ENCODE measurements around the gene NFIA.

The NFIA gene

DNA sequence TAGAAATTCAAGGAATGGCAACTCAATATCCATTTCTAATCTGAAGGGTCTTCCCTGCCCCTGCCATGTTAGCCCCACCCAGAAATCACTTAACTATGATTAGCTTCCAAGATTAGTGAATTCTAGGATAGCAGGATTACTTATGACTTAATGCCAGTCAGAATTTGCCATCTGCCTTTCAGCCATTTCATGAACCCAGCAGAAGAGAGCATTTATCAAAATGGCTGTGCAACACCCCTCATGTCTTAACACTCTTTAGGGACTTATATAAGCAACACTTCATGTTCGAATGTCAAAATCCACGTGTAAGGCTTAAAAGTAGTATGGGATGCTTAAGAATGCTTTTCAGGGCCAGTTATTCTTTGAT, 288.5 kb downstream of the NFIA start:
- DNase-seq (ENCODE audit: low read depth), result no peak

DNA sequence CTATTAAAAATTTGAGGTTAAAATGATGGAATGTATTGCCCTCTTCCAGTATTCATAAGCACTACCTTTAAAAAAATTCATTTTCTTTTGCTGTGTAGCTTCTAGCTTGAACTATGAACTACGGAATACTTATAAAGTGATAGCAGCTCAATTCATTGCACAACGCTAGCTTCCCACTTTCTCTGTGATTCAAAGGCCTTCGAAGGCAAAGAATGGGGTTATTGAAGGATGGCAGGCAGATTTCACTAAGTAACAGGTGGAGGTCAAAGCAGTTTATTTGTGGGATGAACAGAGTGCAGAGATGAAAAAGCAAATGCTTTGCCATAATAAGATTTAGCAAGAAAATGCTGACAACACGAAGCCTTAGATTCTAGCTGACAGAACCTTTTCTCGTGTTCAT, 290.6 kb downstream of the NFIA start:
- DNase-seq (ENCODE audit: low read depth), result no peak

DNA sequence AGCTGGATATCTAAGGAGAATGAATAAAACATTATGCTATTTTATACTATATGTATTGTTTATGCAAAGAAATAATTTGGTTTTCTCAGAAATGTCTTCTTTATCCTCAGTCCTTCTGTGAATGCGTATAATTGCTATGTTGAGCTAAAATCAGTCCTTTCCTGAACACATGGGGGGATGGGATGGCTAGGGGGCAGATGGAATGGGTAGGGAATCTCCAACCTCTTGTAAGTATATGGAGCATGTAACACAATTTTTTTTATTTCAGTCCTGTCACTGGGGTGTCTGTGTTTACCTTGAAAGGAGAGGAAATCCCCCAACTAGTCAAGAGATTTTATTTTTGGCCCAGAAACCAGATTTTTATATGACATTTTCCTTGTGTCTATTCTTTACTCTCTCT, 291.8 kb downstream of the NFIA start:
- DNase-seq (ENCODE audit: low read depth), result no peak

DNA sequence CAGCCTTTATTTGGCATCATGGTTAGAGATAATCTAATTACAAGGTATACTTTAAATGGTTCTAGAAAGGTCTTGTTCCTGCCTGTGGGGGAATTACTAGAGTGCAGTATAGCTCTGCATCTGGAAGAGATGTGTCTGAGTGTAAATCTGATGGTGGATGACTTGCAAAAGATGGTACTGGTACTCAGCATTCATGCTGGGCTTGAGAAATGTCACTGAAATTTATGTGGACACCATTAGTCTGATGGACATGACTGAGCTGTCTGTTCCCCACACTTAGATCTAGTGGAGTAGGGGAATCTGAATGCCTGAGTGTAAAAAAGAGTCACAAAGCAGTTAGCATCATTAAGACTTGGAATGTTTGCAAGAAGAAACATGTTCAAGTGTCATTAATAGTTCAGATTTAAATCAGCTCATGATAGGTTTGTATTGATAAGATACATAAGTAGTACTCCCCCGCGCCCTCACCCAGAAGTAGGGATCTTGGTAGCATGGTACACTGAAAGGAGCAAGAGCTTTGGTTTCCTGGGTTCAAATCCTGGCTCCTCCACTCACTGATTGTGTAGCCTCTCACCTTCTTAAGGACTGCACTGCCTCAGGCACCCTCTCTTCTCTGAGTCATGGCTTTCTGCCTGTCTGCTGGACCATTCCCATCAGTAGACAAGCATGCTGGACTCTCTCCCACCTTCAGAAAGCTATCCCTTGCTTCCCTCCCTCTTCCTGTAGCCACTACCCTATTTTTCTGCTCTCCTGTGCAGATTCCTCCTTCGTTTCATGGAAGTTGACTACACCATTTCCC, 292.9 kb downstream of the NFIA start:
- no peak for DNase-seq (ENCODE audit: low read depth)

DNA sequence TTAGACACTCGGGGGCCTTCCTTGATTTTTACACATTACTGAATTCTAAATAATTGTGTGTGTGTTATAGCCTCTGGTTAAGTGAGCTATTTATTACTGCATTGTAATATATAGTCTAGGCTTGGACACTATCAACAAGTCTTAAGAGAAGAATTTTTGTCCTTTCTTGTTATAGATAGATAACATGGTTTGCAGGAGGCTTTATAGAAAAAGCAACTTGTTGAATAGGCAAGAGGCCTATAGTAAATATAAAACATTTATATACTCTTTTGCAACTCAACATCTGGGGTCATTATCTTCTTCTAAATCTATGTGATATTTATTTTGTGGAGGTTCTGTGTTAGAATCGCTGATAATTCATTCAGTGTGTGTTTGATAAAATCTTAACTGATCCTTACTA, 293.8 kb downstream of the NFIA start:
- DNase-seq (ENCODE audit: low read depth), result no peak

DNA sequence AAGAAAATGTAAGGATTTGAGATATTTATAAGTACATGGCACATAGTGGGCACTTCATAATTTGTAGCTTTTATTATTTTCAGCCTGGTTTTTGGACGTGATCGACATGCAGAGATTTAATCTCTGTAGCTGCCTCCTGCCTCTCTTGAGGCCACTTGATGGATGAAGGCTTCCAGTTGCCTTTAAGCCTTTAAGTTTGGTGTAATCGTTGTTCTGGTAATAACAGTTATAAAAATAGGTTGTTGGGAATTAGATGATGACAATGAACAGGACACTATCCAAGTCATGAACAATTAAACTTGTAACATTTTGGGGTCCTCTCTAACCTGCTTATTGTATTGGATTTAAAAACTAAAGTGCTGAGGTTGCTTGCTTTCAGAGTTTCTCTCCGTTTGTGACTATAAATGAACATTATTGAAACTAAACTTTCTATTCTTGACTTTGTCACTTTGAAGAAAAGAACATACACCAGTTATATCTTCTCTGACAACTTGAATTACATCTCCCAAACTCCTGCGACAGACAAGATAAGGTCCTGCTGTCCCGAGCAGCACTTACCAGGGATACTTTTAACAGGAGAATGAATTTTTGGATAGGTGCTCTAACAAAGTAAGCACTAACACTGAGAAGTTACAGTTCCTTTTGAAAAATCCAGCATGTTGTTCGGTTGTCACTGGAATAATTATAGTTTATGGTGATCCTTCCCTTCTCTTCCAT, 295.0 kb downstream of the NFIA start:
- no peak for DNase-seq (ENCODE audit: low read depth)

DNA sequence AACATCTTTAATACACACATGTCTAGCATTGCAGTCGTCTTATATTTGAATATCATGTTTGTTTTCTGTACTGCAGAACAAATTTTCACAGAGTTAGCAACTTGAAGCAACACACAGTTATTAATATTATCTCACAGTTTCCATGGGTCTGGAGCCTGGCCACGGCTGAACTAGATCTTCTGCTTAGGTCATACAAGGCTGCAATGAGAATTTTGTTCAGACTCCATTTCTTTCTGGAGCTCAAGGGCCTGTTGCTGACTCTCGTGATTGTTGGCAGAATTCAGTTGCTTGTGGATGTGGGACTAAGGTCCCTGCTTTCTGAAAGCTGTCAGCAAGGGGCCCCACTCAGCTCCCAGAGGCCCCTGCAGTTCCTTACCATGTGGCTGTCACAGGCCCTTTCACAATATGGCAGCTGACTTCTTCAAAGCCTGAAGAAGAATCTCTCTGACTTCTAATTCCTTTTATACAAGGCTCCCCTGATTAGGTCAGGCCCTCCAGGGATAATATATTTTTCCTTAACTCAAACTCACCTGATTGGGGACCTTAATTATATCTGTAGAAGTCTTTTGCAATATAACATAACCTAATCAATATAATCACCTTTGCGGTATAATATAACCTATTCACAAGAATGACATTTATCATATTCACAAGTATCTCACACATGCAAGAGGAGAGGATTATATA, 296.3 kb downstream of the NFIA start:
- no peak for DNase-seq (ENCODE audit: low read depth)

DNA sequence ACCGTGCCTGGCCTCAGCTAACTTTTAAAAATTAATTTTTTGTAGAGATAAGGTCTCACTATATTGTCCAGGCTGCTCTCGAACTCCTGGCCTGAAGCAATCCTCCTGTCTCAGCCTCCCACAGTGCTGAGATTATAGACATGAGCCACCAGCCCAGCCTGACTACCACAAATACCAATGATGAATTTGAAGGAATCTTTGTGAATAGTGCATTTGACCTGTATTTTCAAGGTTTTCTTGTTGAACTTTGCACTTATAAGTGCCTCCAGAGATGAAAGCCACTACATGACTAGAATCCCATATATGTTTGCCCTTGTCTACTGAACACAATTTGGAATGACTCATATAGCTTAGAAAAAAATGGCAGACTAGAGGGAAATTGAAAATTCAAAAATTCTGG, 297.3 kb downstream of the NFIA start:
- no peak for DNase-seq (ENCODE audit: low read depth)

DNA sequence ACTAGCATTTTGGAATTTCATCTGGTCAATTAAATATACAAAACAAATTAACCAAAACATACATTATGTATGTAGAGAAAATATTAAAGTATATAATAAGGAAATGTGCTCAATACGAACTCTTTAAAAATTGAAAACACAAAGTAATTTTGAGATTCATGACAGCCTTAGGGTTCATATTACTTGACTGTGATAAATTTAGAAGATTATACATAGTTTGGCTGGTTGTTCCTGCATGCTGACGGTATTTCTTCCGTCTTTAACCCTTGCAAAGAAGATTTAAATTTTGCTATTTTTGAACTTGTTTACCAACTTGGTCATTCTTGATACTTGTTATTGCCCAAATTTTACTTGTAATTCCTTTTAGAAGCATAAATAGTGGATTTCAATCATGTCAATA, 298.2 kb downstream of the NFIA start:
- DNase-seq (ENCODE audit: low read depth), result no peak

DNA sequence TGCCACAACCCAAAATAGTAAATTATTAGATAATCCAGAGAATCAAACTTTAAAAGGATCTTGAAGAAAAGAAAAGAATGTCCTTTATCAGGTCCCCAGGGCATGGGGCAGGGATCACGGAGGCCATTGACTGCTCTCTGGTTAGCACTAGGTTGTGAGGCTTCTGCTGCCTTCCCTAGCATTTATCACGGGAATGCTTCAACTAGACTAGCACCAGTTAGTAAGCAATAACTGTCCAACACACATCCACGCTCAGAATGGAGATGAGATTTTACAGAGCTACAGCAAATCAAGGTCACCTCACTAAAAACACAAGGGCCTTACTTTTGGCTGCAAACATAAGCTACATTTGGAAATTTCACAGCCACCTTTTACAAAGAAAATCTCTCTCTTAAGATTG, 304.0 kb downstream of the NFIA start:
- DNase-seq (ENCODE audit: low read depth), result no peak

DNA sequence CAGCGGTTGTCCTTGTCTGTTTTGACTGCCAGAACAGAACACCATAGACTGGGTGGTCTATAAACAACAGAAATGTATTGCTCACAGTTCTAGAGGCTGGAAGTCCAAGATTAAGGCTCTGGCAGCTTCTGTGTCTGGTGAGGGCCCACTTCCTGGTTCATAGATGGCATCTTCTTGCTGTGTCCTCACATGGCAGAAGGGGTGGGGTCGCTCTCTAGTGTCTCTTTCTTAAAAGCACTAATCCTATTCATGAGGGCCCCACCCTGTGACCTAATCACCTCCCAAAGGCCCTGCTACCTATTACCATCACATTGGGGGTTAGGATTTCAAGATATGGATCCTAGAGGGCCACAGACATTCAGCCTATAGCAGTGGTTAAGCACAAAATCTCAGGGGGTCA, 304.4 kb downstream of the NFIA start:
- no peak for DNase-seq (ENCODE audit: low read depth)

DNA sequence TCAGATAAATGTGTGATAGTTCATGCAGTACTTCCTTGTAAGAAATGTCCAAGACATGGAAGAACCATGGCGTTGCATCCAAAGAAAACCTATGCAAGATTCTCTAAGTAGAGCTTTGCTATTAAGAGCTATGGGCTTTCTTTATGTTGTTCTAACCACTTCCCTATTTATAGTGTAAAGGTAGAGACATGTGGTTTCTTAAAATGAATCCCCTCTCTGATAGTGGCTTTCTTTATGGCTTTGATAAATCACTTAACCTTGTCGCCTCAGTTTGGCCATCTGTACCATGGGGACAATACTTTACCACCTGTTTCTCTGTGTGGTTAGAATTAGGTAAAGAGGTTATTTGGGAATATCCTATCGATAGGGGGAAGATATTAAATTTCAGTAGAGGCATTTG, 305.5 kb downstream of the NFIA start:
- DNase-seq (ENCODE audit: low read depth), result no peak

DNA sequence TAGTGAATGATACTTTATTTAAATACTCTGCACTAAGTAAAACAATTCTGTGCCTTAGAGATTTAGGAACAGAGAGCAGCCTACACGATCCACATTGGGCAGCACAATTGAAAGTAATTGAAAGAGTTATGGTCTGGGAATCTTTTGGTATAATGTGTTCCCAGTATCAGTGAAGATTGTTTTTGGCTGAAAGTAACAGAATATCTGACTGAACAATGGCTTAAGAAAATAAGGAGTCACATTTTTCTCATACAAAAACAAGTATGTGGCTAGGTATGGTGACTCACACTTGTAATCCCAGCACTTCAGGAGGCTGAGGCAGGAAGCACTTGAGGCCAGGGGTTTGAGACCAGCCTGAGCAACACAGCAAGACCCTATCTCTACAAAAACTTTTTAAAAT, 306.2 kb downstream of the NFIA start:
- no peak for DNase-seq (ENCODE audit: low read depth)

DNA sequence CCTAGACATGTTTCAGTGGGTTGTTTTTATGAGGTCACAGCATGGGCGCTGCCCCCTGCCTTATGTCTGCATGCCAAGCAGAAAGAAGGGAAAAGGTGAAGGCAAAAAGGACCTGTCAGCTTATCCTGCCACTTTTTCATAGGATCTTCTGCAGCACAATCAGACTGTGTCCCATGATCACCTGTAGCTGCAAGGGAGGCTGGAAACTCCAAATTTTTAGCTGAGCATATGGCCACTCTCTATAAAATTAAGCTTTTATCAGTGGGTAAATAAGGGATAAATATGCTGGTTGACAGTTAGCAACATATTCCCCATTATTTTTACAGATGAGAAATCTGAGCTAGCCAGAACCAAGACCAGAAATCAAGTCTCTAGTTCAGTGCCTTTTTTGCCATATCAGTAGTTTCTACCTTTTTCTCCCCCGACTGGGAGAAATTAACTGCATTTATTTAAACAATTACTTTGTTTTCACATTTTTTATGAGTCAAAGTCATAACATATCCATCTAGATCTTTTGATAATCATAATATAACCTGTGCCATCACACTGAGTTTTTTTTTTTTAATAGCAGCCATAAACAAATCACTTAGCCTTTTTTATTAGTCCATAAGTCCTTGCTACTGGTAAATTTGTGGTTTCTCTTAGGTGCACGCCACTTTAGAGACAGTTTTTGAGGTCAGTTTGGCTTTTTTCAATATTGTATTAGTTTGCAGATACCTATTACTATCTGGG, 307.0 kb downstream of the NFIA start:
- no peak for DNase-seq (ENCODE audit: low read depth)

DNA sequence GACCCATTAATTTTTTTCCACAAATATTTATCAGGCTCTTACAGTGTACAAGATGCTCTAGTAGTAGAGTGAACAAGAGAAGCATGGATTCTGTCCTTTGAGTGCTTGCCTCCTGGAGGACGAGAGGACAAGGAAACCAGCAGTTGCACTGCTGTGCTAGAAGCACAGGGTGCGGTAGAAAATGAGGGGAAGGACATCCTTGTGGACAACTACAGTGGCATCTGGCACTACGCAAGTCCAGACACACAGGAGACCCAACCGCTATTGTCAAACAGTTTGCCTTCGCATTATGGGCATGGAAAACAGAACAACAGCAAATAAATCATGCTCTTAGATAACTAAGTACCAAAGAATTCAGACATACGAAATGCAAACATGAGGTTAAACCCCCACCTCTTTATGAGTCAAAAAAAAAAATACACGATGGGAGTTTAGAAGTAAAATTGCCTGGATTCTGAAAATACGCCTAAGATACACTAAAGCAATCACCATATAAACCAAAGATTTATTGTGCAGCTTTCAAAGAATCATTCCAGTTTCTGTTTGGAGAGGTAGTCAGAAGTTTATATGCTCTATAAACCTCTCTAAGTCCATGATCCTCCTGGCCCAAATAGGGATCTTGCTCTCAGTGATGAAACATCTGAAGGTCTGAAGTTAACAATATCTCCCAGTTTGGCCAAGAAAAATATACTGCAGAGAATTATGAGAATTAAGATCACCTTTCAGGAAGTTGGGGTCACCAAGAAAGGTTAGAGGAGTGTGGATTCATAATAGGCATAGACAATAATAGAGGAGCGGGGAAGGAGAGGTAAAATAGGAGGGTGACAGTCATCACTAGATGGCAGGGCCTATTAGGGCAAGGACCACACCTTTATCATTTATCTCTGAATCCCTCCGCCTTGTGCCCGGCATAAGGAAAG, 307.8 kb downstream of the NFIA start:
- DNase-seq (ENCODE audit: low read depth), result no peak

DNA sequence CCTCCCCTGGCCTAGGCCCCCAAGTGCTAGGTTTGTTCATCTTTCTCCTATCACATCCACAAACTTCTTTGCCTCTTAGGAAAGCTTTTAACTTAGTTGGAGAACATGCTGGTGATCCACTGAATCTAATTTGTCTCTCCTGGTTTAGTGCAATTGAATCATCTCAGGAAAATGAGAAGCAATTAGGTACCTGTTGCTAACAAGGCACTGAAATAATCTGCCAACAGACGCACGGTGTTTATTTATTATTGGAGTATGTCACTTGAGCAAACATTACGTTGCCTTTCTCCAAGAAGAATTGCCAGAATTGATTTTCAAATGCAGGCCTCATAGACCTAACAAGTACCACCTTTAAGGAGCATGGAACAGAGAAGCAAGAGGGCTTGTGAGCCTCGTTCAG, 309.4 kb downstream of the NFIA start:
- no peak for DNase-seq (ENCODE audit: low read depth)

DNA sequence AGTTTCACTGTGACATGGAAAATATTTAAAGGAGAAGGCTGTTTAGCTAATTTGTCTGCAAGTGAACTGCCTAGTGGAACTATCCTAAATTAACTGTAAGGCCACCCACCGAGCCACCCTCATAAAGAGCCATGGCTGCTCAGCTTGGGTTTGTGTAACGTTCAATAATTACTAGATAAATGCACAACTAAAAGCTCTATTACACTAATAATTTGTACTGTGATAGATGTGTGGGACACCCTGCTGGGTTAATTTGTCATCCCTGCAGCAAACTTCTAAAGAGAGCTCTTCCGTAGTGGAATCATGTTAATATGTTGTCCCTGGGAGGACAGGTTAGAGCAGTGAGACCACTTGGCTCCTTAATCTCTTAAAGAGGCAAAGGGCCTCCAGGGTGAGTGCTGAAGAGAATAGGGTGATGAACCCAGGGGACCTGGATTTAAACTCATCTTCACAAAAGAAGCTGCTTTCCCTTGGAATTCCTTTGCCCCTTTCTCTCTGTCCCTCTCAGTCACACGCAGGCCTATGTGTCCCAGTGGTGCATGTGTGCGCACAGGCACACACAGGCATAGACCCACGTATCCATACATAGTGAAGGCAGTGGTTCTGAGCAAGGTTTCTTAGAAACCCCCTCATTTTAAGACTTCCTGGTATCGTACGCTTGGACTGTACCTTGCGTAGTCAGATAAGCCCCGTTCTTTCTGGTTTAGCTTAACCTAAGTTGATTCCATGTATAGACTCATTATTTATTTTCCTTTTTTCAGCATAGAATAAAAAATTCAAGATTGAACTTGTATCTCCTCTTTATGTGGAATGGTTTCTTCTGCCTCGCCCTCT, 310.3 kb downstream of the NFIA start:
- no peak for DNase-seq (ENCODE audit: low read depth)

DNA sequence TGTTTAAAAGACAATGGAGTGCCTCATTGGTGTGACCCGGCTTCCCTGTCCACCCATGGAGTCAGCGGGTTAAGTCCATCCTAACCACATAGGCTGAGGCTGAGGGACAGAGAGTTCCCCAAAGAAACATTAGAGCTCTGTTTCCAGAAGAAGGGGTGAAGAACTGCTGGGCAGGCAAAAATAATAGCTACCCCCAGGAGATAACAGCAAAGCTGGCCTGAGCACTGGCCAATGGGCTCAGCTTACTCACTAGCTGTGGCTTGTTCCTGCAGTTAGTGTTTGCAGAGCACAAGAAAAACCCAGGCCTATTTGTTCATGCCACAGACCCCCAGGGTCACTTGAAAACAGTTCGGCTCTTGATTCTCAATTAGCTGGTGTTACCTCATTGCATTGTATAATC, 311.2 kb downstream of the NFIA start:
- no peak for DNase-seq (ENCODE audit: low read depth)

DNA sequence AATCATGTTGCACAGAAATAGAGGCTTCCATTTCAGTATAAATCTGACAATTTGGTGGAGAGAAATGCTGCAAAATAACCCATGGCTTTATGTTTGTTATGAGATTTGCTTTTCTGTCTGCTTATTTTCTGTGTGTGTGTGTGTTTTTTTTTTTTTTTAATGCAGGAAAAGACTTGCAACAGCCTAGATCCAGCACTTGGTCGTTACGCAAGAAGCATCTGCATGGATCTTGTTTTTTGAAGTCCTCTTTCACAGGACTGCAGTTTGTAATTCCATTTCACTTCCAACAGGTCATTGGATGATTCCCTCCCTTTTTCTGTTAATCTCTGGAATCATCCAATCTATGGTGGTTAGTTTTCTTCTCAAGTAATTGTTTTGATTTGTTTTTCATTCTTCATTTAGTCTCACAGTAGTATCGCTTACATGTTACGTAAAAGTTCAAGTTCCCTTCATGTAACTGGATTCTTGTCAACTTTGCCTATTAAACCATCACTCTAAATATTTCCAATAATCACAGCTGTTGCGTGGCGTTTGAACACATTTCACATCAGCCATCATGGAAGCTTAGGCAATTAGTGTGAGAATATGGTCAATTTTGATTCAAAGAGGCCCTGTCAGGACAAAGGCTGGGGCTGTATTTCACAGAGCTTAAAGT, 312.9 kb downstream of the NFIA start:
- no peak for DNase-seq (ENCODE audit: low read depth)

DNA sequence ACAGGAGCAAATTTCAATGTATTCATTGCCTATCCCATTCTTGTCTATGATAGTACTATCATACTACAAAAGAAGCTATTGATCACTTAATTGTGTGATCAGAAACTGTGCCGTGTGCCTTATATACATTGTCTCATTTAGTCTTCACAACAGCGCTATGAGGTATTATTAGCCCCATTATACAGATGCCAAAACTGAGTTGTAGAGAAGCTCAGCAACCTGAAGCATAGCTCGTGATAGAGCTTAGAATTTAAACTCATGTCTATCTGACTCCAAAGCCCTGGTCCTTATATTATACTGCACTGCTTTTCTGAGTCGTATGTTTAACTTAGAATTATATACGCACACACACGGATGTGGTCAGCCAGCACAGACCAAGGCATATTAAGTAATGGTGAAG, 315.1 kb downstream of the NFIA start:
- no peak for DNase-seq (ENCODE audit: low read depth)

Measured in CMK (cell line).